KOPT-K1 (cell line): ENCODE measurements around the gene CENPH.
"Not testable (repeated sequence)": the region's sequence is repeated elsewhere in the genome, so short reads cannot be mapped to it uniquely, and the experiment has no call there.

ENCODE experiments used
- H3K27ac ChIP-seq: fragments of 200-600 bp; sonication (generic); 2 replicates; pipeline ENCODE4 v1.5.1; 2016; ENCODE audit warnings: antibody characterized with exemption, mild to moderate bottlenecking, low read depth, low read length; ENCODE audit not compliant: poor library complexity, severe bottlenecking
- H3K36me3 ChIP-seq: fragments of 200-600 bp; sonication (generic); 2 replicates; pipeline ENCODE4 v1.5.1; 2017; ENCODE audit warnings: antibody characterized with exemption, mild to moderate bottlenecking, low read length, moderate library complexity; ENCODE audit not compliant: insufficient read depth
- H3K9me3 ChIP-seq: fragments of 200-600 bp; sonication (generic); 2 replicates; pipeline ENCODE4 v1.5.1; 2017; ENCODE audit warnings: antibody characterized with exemption, low read length, mild to moderate bottlenecking; ENCODE audit not compliant: insufficient read depth, poor library complexity, severe bottlenecking

Gene CENPH

GRCh38 chr5:69181659-69182293, 7.6 kb upstream of the CENPH start:
- H3K27ac ChIP-seq, result not testable (repeated sequence)

GRCh38 chr5:69184621-69185020, 4.8 kb upstream of the CENPH start:
- Histone ChIP-seq H3K36me3 (no peaks in the 10 kb centered on the region), H3K9me3 (no peaks in the 10 kb centered on the region), H3K27ac (no peak overlapping the region)

More at GRCh38 chr5:69181659-69182293, 7.6 kb upstream of the CENPH start:
- not testable (repeated sequence) for H3K9me3 ChIP-seq
- peaks cover 20% of the 10 kb centered on the region for H3K36me3 ChIP-seq

- H3K36me3 ChIP-seq, result peaks cover 10% of the 10 kb centered on the region
- H3K9me3 ChIP-seq, result no peaks in the 10 kb centered on the region
Measured at GRCh38 chr5:69187342-69187741, 2.0 kb upstream of the CENPH start.

GRCh38 chr5:69188811-69189161, 597 bp upstream of the CENPH start:
- Histone ChIP-seq H3K9me3 (no peaks in the 10 kb centered on the region), H3K36me3 (peaks cover 24% of the 10 kb centered on the region), H3K27ac (peak overlapping the region; percentile 88)

More at GRCh38 chr5:69187342-69187741, 2.0 kb upstream of the CENPH start:
- no peak overlapping the region for H3K27ac ChIP-seq

- H3K9me3 ChIP-seq, result no peaks in the 10 kb centered on the region
- no peak overlapping the region for H3K27ac ChIP-seq
- peaks cover 89% of the 10 kb centered on the region for H3K36me3 ChIP-seq
Measured at GRCh38 chr5:69202497-69202896, 13.1 kb downstream of the CENPH start.

- no peaks in the 10 kb centered on the region for H3K9me3 ChIP-seq
- no peak overlapping the region for H3K27ac ChIP-seq
- H3K36me3 ChIP-seq, result peaks cover 90% of the 10 kb centered on the region
Measured at GRCh38 chr5:69206528-69207190, 17.3 kb downstream of the CENPH start.

- peaks cover 83% of the 10 kb centered on the region for H3K36me3 ChIP-seq
- H3K9me3 ChIP-seq, result no peaks in the 10 kb centered on the region
- no peak overlapping the region for H3K27ac ChIP-seq
Measured at GRCh38 chr5:69209602-69210001, 20.2 kb downstream of the CENPH start.

- Histone ChIP-seq H3K27ac (no peak overlapping the region), H3K9me3 (no peaks in the 10 kb centered on the region)
Measured at GRCh38 chr5:69211200-69211599, 21.8 kb downstream of the CENPH start.

GRCh38 chr5:69212022-69212421, 22.6 kb downstream of the CENPH start:
- H3K9me3 ChIP-seq, result no peaks in the 10 kb centered on the region
- H3K36me3 ChIP-seq, result peaks cover 62% of the 10 kb centered on the region
- H3K27ac ChIP-seq, result no peak overlapping the region

More at GRCh38 chr5:69211200-69211599, 21.8 kb downstream of the CENPH start:
- H3K36me3 ChIP-seq, result peaks cover 71% of the 10 kb centered on the region

- Histone ChIP-seq H3K36me3 (peaks cover 53% of the 10 kb centered on the region), H3K9me3 (no peaks in the 10 kb centered on the region), H3K27ac (no peak overlapping the region)
Measured at GRCh38 chr5:69213513-69214215, 24.3 kb downstream of the CENPH start.

- Histone ChIP-seq H3K9me3 (peaks cover 4% of the 10 kb centered on the region), H3K36me3 (peaks cover 19% of the 10 kb centered on the region), H3K27ac (peak overlapping the region; percentile 70)
Measured at GRCh38 chr5:69217151-69217511, 27.7 kb downstream of the CENPH start.

- peaks cover 16% of the 10 kb centered on the region for H3K36me3 ChIP-seq
- H3K9me3 ChIP-seq, result peaks cover 4% of the 10 kb centered on the region
- H3K27ac ChIP-seq, result peak overlapping the region; percentile 70
Measured at GRCh38 chr5:69217548-69218526, 28.5 kb downstream of the CENPH start.

- H3K9me3 ChIP-seq, result peaks cover 4% of the 10 kb centered on the region
- no peak overlapping the region for H3K27ac ChIP-seq
- H3K36me3 ChIP-seq, result no peaks in the 10 kb centered on the region; the same call in 1 of the 2 replicates
Measured at GRCh38 chr5:69219939-69220338, 30.6 kb downstream of the CENPH start.

GRCh38 chr5:69220371-69220770, 31.0 kb downstream of the CENPH start:
- not testable (repeated sequence) for H3K9me3 ChIP-seq, H3K27ac ChIP-seq, H3K36me3 ChIP-seq

GRCh38 chr5:69220833-69221232, 31.4 kb downstream of the CENPH start:
- H3K27ac ChIP-seq, H3K36me3 ChIP-seq: not testable (repeated sequence)

More at GRCh38 chr5:69220833-69221232, 31.4 kb downstream of the CENPH start:
- H3K9me3 ChIP-seq, result not testable (repeated sequence)
